Ovary (tissue), 9 donors: ENCODE data around the gene SCN9A. TPM values are rescaled to one million over a fixed set of nuclear protein-coding genes. Genes with fewer than 3 reads are reported as not detected.
A peak's percentile ranks its signal among the peaks of the same experiment; 100 is the strongest.

ENCODE experiments used
- DNase-seq, 5 donors: peaks; one replicate each; pipeline ENCODE4 v3.0.0-alpha.2; 2019 to 2020
- H3K27ac ChIP-seq, 2 donors: fragments of 200-600 bp; one replicate each; pipeline versions ENCODE4 v1.5.1 to v1.8.0; 2019 to 2022
- H3K27me3 ChIP-seq: fragments of 200-600 bp; one replicate; pipeline ENCODE4 v1.8.0; 2022
- H3K36me3 ChIP-seq: fragments of 200-600 bp; sonication (generic); one replicate; pipeline ENCODE4 v1.5.1; 2019
- H3K4me1 ChIP-seq: one replicate; pipeline ENCODE4 v1.8.1; 2013; ENCODE audit warnings: mild to moderate bottlenecking, moderate library complexity; ENCODE audit not compliant: insufficient read depth
- H3K4me3 ChIP-seq: fragments of 200-600 bp; sonication (generic); one replicate; pipeline ENCODE4 v1.5.1; 2017
- H3K9me3 ChIP-seq, 2 donors: fragments of 200-600 bp in 1 of 2; sonication (generic) in 1 of 2; one replicate each; pipeline versions ENCODE4 v1.5.1 to v1.8.1; 2013 to 2019; ENCODE audit warnings: mild to moderate bottlenecking in 1 of 2, moderate library complexity in 1 of 2
- EP300 ChIP-seq: sonication (generic); formaldehyde crosslinking; IDR thresholded peaks from one replicate; pipeline ENCODE4 v1.6.1; 2017; ENCODE audit warnings: antibody characterized with exemption
- POLR2A ChIP-seq: fragments of 450-650 bp; IDR thresholded peaks from one replicate; pipeline ENCODE4 v1.6.1; 2017; ENCODE audit warnings: antibody characterized with exemption, mild to moderate bottlenecking, moderate library complexity
- WGBS, 3 donors: extraction: QIAGEN DNeasy Blood & Tissue Kit in 1 of 3; methylation state at CpG; one replicate each; pipeline versions ENCODE4 v1.1.5 to v1.1.7; 2013 to 2017; 5-methylcytosine and 5-hydroxymethylcytosine counted together
- intact Hi-C, 4 donors: fragments of 100-400 bp; cut with DNase I; formaldehyde crosslinking; loops; one replicate each; pipeline versions ENCODE4 v1.11.0 to v1.15.1; 2022 to 2023
- polyA plus RNA-seq, 2 donors: library from polyadenylated mRNA; stranded (reverse); fragments of 200-250 nt in 1 of 2; fragments of 350-450 nt in 1 of 2; fragmentation: Illumina TruSeq in 1 of 2; extraction: RNeasy Lipid Tissue Mini Kit (QIAGEN cat#74804) in 1 of 2; gene quantifications; one replicate each; pipeline ENCODE4 v1.2.3, GENCODE V29; 2013 to 2014
- total RNA-seq, 7 donors: library from RNA; depleted of rRNA in 2 of 7; stranded (reverse); fragments of >200 nt in 2 of 7; fragmentation: NEBNext Ultra II Directional in 3 of 7; extraction: Animal tissue kit (Norgen Biotek cat#: 25700) in 3 of 7; gene quantifications; one replicate each; pipeline versions ENCODE4 v1.1.0 to v1.2.4, GENCODE V29; 2016 to 2023
- TF ChIP-seq, protein P1 (sequence below), 3 donors: fragments of 450-650 bp in 2 of 3; fragments of 200-600 bp in 1 of 3; IDR thresholded peaks; one replicate each; pipeline versions ENCODE4 v1.5.1 to v1.8.0; 2016 to 2022; ENCODE audit warnings: antibody characterized with exemption in 3 of 3, mild to moderate bottlenecking in 1 of 3
- donor health status: DM: no; HTN: no; CAD: no; lungs with moderate emphysema.
- donor health status: DM: no; HTN: no; CAD: no.
- donor health status: Bipolar disorder and iron deficiency.
- donor health status: DM: yes; HTN: yes; CAD: no.
- donor health status: DM: no; HTN: no; CAD: no.
- donor health status: DM: yes; HTN: yes; CAD: no.

Gene SCN9A
- total and polyA plus RNA-seq, 9 donors, result 0.33 to 4.5 (median 1.3) TPM

DNA sequence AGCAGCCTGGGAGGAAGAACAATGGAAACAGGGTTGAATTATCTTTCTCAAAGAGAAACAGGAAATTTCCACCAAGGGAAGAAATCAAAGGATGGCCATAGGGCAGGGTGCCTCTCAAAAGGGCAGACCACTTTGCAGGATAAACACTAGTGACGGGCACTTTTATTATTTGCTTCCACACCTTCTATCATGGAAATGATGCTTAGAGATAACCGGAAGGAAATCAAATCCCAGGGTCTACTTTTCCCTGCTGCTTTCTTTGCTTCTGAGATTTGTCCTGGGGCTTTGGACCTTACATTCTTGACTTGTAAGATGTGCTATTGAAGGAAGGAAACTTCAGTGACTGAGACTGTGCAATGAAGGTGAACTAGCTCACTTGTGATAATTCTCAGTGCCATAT, 1.1 kb upstream of the SCN9A start:
- H3K4me3 ChIP-seq, result no peak overlapping the region
- no peak overlapping the region for H3K27ac ChIP-seq
- no peaks in the 10 kb centered on the region for H3K27me3 ChIP-seq
- 82 to 92% (median 84%) methylated on average over 2 of the region's 2 CpGs for WGBS, 3 donors
- H3K36me3 ChIP-seq, result no peaks in the 10 kb centered on the region
- TF ChIP-seq, protein P1, sequence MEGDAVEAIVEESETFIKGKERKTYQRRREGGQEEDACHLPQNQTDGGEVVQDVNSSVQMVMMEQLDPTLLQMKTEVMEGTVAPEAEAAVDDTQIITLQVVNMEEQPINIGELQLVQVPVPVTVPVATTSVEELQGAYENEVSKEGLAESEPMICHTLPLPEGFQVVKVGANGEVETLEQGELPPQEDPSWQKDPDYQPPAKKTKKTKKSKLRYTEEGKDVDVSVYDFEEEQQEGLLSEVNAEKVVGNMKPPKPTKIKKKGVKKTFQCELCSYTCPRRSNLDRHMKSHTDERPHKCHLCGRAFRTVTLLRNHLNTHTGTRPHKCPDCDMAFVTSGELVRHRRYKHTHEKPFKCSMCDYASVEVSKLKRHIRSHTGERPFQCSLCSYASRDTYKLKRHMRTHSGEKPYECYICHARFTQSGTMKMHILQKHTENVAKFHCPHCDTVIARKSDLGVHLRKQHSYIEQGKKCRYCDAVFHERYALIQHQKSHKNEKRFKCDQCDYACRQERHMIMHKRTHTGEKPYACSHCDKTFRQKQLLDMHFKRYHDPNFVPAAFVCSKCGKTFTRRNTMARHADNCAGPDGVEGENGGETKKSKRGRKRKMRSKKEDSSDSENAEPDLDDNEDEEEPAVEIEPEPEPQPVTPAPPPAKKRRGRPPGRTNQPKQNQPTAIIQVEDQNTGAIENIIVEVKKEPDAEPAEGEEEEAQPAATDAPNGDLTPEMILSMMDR (IDR thresholded peaks at IDR 0.05), result no peak
- TF ChIP-seq POLR2A (no peak), EP300 (no peak)
- DNase-seq, result no peak
- no peaks in the 10 kb centered on the region for H3K9me3 ChIP-seq
- intact Hi-C loops, result no loop called here
- H3K4me1 ChIP-seq, result peaks cover 4% of the 10 kb centered on the region

DNA sequence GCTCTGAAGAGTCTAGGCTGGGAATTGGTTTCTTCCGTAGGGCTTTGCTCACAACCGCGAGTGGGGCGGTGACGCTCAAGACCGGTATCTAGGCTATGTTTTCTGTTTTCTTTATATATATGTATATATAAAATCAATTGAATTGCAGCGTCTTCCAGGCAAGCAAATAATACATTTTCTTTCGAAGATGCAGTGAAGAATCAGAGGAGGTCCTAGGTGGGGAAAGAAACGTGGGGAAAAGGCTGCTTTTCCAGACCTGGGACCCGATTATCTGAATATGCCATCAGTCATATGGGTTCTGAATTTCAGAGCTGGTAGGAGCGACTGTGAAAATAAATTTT, 714 bp upstream of the SCN9A start:
- H3K27ac ChIP-seq, result no peak overlapping the region
- intact Hi-C loops, result no loop called here

DNA sequence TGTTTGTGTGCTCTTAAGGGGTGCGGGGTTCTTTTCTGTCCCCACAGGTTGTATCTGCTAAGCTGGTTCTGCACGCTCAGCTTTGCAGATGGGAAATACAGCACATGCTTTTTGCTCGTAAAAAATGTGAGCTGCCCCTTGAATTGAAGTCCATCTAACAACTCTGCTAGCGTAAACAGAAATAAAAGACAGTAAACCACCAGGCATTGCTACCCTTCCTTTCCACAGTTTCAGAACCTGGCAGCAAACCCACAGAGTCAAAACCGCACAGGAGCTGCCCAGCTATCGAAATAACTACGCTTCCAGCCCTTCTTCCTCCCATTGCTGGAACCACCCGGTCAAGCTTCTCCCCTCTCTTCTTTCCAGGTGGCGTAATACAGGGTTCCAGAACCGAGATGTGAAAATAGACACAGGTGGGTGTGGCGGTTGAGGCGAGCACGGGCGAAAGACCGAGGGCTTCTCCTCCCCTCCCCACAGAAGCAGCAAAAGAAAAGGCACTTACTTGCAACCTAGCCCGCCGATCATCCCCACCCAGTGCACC, 479 bp downstream of the SCN9A start:
- no peak overlapping the region for H3K27ac ChIP-seq
- TF ChIP-seq, protein P1 (IDR thresholded peaks at IDR 0.05), result no peak
- no peak for TF ChIP-seq EP300
- no peak for TF ChIP-seq POLR2A
- H3K4me1 ChIP-seq, result peaks cover 4% of the 10 kb centered on the region
- H3K36me3 ChIP-seq, result no peaks in the 10 kb centered on the region
- intact Hi-C loops, result no loop called here
- H3K9me3 ChIP-seq, result no peaks in the 10 kb centered on the region
- DNase-seq, result no peak
- 2 to 3% (median 3%) methylated on average over 17 of the region's 17 CpGs for WGBS, 3 donors
- H3K27me3 ChIP-seq, result no peaks in the 10 kb centered on the region
- peak overlapping the region; percentile 54 for H3K4me3 ChIP-seq

More for the DNA sequence above, 714 bp upstream of the SCN9A start:
- Histone ChIP-seq H3K4me3 (peak overlapping the region; percentile 54), H3K36me3 (no peaks in the 10 kb centered on the region), H3K27me3 (no peaks in the 10 kb centered on the region), H3K4me1 (peaks cover 4% of the 10 kb centered on the region), H3K9me3 (no peaks in the 10 kb centered on the region)
- DNase-seq, result no peak
- 21 to 25% (median 23%) methylated on average over 11 of the region's 11 CpGs for WGBS, 3 donors
- TF ChIP-seq, protein P1 (IDR thresholded peaks at IDR 0.05), result no peak
- TF ChIP-seq POLR2A (no peak), EP300 (no peak)

DNA sequence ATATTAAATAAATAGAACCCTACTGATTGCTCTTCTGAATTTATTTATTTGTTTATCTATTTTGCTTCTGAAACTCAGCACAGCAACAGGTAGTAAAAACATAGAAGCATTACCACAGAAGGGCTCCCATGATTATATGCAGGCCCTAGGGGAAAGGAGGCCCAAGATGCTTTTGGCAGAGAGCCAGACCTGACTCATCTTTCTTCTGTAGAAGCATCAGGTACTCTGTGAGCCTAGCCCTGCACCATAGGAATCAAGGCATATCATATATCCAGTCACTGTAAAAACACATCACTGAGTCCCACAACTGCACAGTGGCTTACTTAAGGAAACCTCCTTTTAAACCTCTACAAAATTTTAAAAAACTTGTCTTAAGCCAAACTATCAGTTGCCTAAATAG, 1.8 kb downstream of the SCN9A start:
- H3K4me3 ChIP-seq, result no peak overlapping the region
- TF ChIP-seq POLR2A (no peak), EP300 (no peak)
- TF ChIP-seq, protein P1 (IDR thresholded peaks at IDR 0.05), result no peak
- H3K9me3 ChIP-seq, result no peaks in the 10 kb centered on the region
- H3K4me1 ChIP-seq, result peaks cover 4% of the 10 kb centered on the region
- H3K36me3 ChIP-seq, result no peaks in the 10 kb centered on the region
- intact Hi-C loops, result no loop called here
- no peak overlapping the region for H3K27ac ChIP-seq
- DNase-seq, result no peak
- H3K27me3 ChIP-seq, result no peaks in the 10 kb centered on the region
